ENCODE data around the gene SSNA1. TPM values are rescaled to one million over a fixed set of nuclear protein-coding genes. Genes with fewer than 3 reads are reported as not detected.

The SSNA1 gene
- total and polyA plus RNA-seq, 9 of the 15 experiments (the other 6 are each of a cell fraction or from before 2014, with no cell fraction given): 1.9 to 130 (median 57.1) TPM

DNA sequence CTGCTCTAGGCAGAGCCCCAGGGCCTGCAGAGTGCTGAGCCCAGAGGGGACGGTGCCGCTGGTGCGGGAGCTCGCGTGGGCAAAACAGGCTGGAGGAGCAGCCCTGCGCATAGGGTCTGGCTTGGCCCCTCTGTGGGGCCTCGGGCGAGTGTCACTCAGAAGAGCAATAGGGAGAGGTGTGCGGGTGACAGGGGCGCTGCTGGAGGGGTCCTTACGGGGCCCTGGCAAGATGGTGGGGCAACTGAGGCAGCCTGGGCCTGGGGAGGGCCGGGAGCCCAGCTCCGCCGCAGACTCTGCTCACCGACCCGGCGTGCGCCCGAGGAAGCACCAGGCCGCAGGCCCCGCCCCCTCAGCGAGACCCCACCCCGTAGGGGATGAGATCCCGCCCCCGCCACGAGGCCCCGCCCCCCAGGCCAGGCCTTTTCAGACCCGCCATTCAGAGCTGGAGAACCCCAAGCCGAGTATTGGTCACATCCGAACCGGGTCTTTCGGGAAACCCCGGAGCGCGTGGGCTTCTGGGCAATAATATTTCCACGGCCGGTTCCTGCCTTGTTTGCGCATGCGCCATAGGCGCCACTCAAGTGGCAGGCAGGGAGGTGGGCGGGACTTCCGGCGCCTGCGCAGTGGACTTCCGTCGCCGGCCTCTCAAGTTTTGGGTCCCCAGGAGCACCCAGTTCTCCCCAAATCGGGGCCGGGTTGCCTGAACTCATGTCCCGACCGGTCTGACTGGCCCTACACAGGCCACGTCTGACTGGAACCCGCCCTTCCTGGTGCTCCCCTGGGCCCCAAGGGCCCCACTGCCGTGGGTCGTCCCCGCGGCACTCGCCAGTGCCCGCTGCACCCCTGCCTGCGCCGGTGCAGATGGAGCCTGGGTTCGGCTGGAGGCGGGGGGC lies 34.8 kb downstream of the SSNA1 start (continued):
- TF ChIP-seq JUN (IDR thresholded peaks at IDR 0.05; ENCODE audit: borderline replicate concordance, low read depth, low read length): no peak
- no peak for TF ChIP-seq JUN (CRISPR knock-in tag; IDR thresholded peaks at IDR 0.05; ENCODE audit: borderline replicate concordance)
- TF ChIP-seq, protein P1, sequence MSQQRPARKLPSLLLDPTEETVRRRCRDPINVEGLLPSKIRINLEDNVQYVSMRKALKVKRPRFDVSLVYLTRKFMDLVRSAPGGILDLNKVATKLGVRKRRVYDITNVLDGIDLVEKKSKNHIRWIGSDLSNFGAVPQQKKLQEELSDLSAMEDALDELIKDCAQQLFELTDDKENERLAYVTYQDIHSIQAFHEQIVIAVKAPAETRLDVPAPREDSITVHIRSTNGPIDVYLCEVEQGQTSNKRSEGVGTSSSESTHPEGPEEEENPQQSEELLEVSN (IDR thresholded peaks at IDR 0.05; ENCODE audit: borderline replicate concordance in 1 of 2, extremely low read depth in 1 of 2, insufficient read depth in 1 of 2, insufficient read length in 1 of 2, low read depth in 1 of 2, low read length in 1 of 2, poor library complexity in 1 of 2, severe bottlenecking in 1 of 2): peak in 1 of 2 experiments; percentile 55
- TF ChIP-seq CBX3 (IDR thresholded peaks at IDR 0.05; ENCODE audit: borderline replicate concordance in 1 of 2, low read length in 2 of 2): no peak
- TF ChIP-seq LEF1 (IDR thresholded peaks at IDR 0.05): no peak
- no peak for TF ChIP-seq ZNF41 (CRISPR knock-in tag; conservative IDR thresholded peaks at IDR 0.05)
- TF ChIP-seq, protein P2, sequence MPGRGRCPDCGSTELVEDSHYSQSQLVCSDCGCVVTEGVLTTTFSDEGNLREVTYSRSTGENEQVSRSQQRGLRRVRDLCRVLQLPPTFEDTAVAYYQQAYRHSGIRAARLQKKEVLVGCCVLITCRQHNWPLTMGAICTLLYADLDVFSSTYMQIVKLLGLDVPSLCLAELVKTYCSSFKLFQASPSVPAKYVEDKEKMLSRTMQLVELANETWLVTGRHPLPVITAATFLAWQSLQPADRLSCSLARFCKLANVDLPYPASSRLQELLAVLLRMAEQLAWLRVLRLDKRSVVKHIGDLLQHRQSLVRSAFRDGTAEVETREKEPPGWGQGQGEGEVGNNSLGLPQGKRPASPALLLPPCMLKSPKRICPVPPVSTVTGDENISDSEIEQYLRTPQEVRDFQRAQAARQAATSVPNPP (IDR thresholded peaks at IDR 0.05; ENCODE audit: borderline replicate concordance, insufficient read depth, insufficient read length): no peak
- TF ChIP-seq, protein P3, sequence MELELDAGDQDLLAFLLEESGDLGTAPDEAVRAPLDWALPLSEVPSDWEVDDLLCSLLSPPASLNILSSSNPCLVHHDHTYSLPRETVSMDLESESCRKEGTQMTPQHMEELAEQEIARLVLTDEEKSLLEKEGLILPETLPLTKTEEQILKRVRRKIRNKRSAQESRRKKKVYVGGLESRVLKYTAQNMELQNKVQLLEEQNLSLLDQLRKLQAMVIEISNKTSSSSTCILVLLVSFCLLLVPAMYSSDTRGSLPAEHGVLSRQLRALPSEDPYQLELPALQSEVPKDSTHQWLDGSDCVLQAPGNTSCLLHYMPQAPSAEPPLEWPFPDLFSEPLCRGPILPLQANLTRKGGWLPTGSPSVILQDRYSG (tag; conservative IDR thresholded peaks at IDR 0.05; ENCODE audit: low read depth): no peak
- TF ChIP-seq ZSCAN29 (IDR thresholded peaks at IDR 0.05): no peak
- TF ChIP-seq, protein P4, sequence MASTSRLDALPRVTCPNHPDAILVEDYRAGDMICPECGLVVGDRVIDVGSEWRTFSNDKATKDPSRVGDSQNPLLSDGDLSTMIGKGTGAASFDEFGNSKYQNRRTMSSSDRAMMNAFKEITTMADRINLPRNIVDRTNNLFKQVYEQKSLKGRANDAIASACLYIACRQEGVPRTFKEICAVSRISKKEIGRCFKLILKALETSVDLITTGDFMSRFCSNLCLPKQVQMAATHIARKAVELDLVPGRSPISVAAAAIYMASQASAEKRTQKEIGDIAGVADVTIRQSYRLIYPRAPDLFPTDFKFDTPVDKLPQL (IDR thresholded peaks at IDR 0.05; ENCODE audit: extremely low read depth, insufficient read length): no peak
- no peak for TF ChIP-seq RBM14 (IDR thresholded peaks at IDR 0.05; ENCODE audit: borderline replicate concordance, insufficient read depth, low read depth, low read length)
- no peak for TF ChIP-seq POLR3G (IDR thresholded peaks at IDR 0.05; ENCODE audit: extremely low read depth, insufficient read length, insufficient replicate concordance)
- TF ChIP-seq TEAD2 (tag; IDR thresholded peaks at IDR 0.05): no peak
- TF ChIP-seq, protein P5, sequence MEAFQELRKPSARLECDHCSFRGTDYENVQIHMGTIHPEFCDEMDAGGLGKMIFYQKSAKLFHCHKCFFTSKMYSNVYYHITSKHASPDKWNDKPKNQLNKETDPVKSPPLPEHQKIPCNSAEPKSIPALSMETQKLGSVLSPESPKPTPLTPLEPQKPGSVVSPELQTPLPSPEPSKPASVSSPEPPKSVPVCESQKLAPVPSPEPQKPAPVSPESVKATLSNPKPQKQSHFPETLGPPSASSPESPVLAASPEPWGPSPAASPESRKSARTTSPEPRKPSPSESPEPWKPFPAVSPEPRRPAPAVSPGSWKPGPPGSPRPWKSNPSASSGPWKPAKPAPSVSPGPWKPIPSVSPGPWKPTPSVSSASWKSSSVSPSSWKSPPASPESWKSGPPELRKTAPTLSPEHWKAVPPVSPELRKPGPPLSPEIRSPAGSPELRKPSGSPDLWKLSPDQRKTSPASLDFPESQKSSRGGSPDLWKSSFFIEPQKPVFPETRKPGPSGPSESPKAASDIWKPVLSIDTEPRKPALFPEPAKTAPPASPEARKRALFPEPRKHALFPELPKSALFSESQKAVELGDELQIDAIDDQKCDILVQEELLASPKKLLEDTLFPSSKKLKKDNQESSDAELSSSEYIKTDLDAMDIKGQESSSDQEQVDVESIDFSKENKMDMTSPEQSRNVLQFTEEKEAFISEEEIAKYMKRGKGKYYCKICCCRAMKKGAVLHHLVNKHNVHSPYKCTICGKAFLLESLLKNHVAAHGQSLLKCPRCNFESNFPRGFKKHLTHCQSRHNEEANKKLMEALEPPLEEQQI (IDR thresholded peaks at IDR 0.05): no peak
- peak; percentile 92 for TF ChIP-seq MEIS2 (IDR thresholded peaks at IDR 0.05; ENCODE audit: partially characterized antibody)
- TF ChIP-seq HDAC6 (IDR thresholded peaks at IDR 0.05; ENCODE audit: low read depth, low read length): no peak
- peak; percentile 62 for TF ChIP-seq TAF1 (IDR thresholded peaks at IDR 0.05; ENCODE audit: control insufficient read depth, extremely low read depth, insufficient read depth, low read length, severe bottlenecking)
- no peak; the same call in 1 of the 2 replicates for TF ChIP-seq SMAD4 (CRISPR knock-in tag; conservative IDR thresholded peaks at IDR 0.05)
- TF ChIP-seq ZNF778 (CRISPR knock-in tag; IDR thresholded peaks at IDR 0.05): no peak
- no peak for TF ChIP-seq ZNF764 (CRISPR knock-in tag; IDR thresholded peaks at IDR 0.05; ENCODE audit: low read depth)
